HepG2 (cell line): ENCODE measurements around the gene FIZ1. TPM values are rescaled to one million over a fixed set of nuclear protein-coding genes. Genes with fewer than 3 reads are reported as not detected.

Experiments used
- ATF5 ChIP-seq: sonication (generic); formaldehyde crosslinking; IDR thresholded peaks from 2 replicates; pipeline ENCODE4 v1.4.0; 2020; ENCODE audit warnings: mild to moderate bottlenecking, low read depth, missing genetic modification reagents
- GZF1 ChIP-seq: sonication (generic); formaldehyde crosslinking; IDR thresholded peaks from 2 replicates; pipeline ENCODE4 v1.5.1; 2020; ENCODE audit warnings: mild to moderate bottlenecking, missing genetic modification reagents
- HINFP ChIP-seq: sonication (generic); formaldehyde crosslinking; IDR thresholded peaks from 2 replicates; pipeline ENCODE4 v1.4.0; 2020; ENCODE audit warnings: low read depth, mild to moderate bottlenecking, missing genetic modification reagents
- IRF1 ChIP-seq: sonication (generic); formaldehyde crosslinking; IDR thresholded peaks from 2 replicates; pipeline ENCODE4 v1.4.0; 2020; ENCODE audit warnings: low read depth, mild to moderate bottlenecking, missing genetic modification reagents
- NFAT5 ChIP-seq: sonication (generic); formaldehyde crosslinking; IDR thresholded peaks from 2 replicates; pipeline ENCODE4 v1.4.0; 2020; ENCODE audit warnings: missing genetic modification reagents
- PRDM4 ChIP-seq: sonication (generic); formaldehyde crosslinking; IDR thresholded peaks from 2 replicates; pipeline ENCODE4 v1.9.0; 2021; ENCODE audit warnings: missing genetic modification reagents, borderline replicate concordance
- ZNF407 ChIP-seq: sonication (generic); formaldehyde crosslinking; IDR thresholded peaks from one replicate; pipeline ENCODE4 v1.5.1; 2020; ENCODE audit warnings: mild to moderate bottlenecking, missing genetic modification reagents; ENCODE audit errors: not compliant biosample characterization
- polyA plus RNA-seq, 8 experiments: library from polyadenylated mRNA; depleted of rRNA in 3 of 8; stranded (reverse) in 7 of 8; unstranded in 1 of 8; fragments of >200 nt; fragmentation: Illumina TruSeq in 4 of 8; extraction: Trizol in 4 of 8; gene quantifications; 2 replicates each; pipeline versions ENCODE4 v1.2.1 to v1.2.3, GENCODE V29; 2011 to 2016; ENCODE audit warnings: low read depth in 4 of 8, missing spikeins in 1 of 8, mixed read lengths in 1 of 8; ENCODE audit not compliant: insufficient read depth in 1 of 8
- total RNA-seq, 5 experiments: library from RNA; depleted of rRNA; stranded (reverse); fragments of >200 nt; fragmentation: Illumina TruSeq; extraction: Trizol; gene quantifications; 2 replicates each; pipeline ENCODE4 v1.2.3, GENCODE V29; 2016; ENCODE audit warnings: low read depth in 1 of 5

Gene FIZ1
- total and polyA plus RNA-seq, 2 of the 13 experiments (the other 11 are each of a cell fraction or from before 2014, with no cell fraction given), result 3.6 to 5.9 TPM

GRCh38 chr19:55641426-55642152 is 42.3 kb upstream of the FIZ1 start (continued):
- TF ChIP-seq NFAT5 (CRISPR knock-in tag) (no peak), PRDM4 (CRISPR knock-in tag) (no peak), ZNF407 (CRISPR knock-in tag) (peak; percentile 11), HINFP (CRISPR knock-in tag) (no peak), IRF1 (CRISPR knock-in tag) (no peak), ATF5 (CRISPR knock-in tag) (no peak), GZF1 (CRISPR knock-in tag) (0 out of 2 replicates have a peak, but pooled peaks have one; percentile 34)
